ENCODE results near the gene ECD. TPM values are rescaled to one million over a fixed set of nuclear protein-coding genes. Genes with fewer than 3 reads are reported as not detected.

Gene ECD
- total RNA-seq, 5 donors from 2014 or later (not counting 1 experiment from before 2014, with no cell fraction given), result 26.3 to 46.8 (median 31.2) TPM

GRCh38 chr10:73206385-73206784, 38.6 kb upstream of the ECD start:
- no peak for DNase-seq
- peaks cover 0 to 5% (median 5%) of the 10 kb centered on the region in 3 donors for H3K9me3 Mint-ChIP-seq
- no peak overlapping the region for H3K27ac Mint-ChIP-seq
- WGBS (ENCODE audit: insufficient coverage), result 93% methylated on average over 2 of the region's 5 CpGs
- H3K9me3 ChIP-seq, result no peaks in the 10 kb centered on the region
- no peaks in the 10 kb centered on the region for H3K27me3 Mint-ChIP-seq
- H3K4me3 ChIP-seq (ENCODE audit: control insufficient read depth in 1 of 2, extremely low read depth in 1 of 2, low read length in 1 of 2), result no peak overlapping the region
- H3K36me3 Mint-ChIP-seq, result peaks cover 37% of the 10 kb centered on the region
- POLR2A ChIA-PET, result no interaction called here
- no peak overlapping the region for H3K4me3 Mint-ChIP-seq
- CTCF ChIA-PET, result no interaction called here
- no peak overlapping the region for H3K27ac ChIP-seq (ENCODE audit: low read length)
- H3K27me3 ChIP-seq (replicated peaks in 1 of 2; ENCODE audit: control insufficient read depth in 2 of 2, extremely low read depth in 1 of 2, insufficient read depth in 2 of 2, low read length in 1 of 2), result no peaks in the 10 kb centered on the region
- peaks cover 5 to 12% of the 10 kb centered on the region in 2 donors for H3K36me3 ChIP-seq (ENCODE audit: control insufficient read depth in 2 of 2, extremely low read depth in 1 of 2, insufficient read depth in 1 of 2, low read length in 1 of 2)
- no peaks in the 10 kb centered on the region for H3K4me1 Mint-ChIP-seq
- no peaks in the 10 kb centered on the region for H3K4me1 ChIP-seq (ENCODE audit: control insufficient read depth in 1 of 2, extremely low read depth in 1 of 2, insufficient read depth in 2 of 2, low read length in 2 of 2)
- no peak for ATAC-seq (replicated peaks in 1 of 4)

- ATAC-seq (replicated peaks in 1 of 4) (no peak), DNase-seq (no peak)
- Histone ChIP-seq H3K27me3 (replicated peaks in 1 of 2; ENCODE audit: control insufficient read depth in 2 of 2, extremely low read depth in 1 of 2, insufficient read depth in 2 of 2, low read length in 1 of 2) (no peaks in the 10 kb centered on the region), H3K4me1 (ENCODE audit: control insufficient read depth in 1 of 2, extremely low read depth in 1 of 2, insufficient read depth in 2 of 2, low read length in 2 of 2) (no peaks in the 10 kb centered on the region), H3K4me3 (ENCODE audit: control insufficient read depth in 1 of 2, extremely low read depth in 1 of 2, low read length in 1 of 2) (no peak overlapping the region), H3K36me3 (ENCODE audit: control insufficient read depth in 2 of 2, extremely low read depth in 1 of 2, insufficient read depth in 1 of 2, low read length in 1 of 2) (peaks cover 5 to 12% of the 10 kb centered on the region in 2 donors), H3K9me3 (no peaks in the 10 kb centered on the region), H3K27ac (ENCODE audit: low read length) (no peak overlapping the region)
- peaks cover 0 to 5% (median 5%) of the 10 kb centered on the region in 3 donors for H3K9me3 Mint-ChIP-seq
- H3K36me3 Mint-ChIP-seq, result peaks cover 37% of the 10 kb centered on the region
- H3K27me3 Mint-ChIP-seq, result no peaks in the 10 kb centered on the region
- WGBS (ENCODE audit: insufficient coverage), result no CpG with 5 or more reads among the region's 1 CpG
- CTCF ChIA-PET, result no interaction called here
- POLR2A ChIA-PET, result no interaction called here
- no peak overlapping the region for H3K4me3 Mint-ChIP-seq
- no peaks in the 10 kb centered on the region for H3K4me1 Mint-ChIP-seq
- no peak overlapping the region for H3K27ac Mint-ChIP-seq
Observed at GRCh38 chr10:73205890-73206289, 38.1 kb upstream of the ECD start.

GRCh38 chr10:73205081-73205480, 37.3 kb upstream of the ECD start:
- H3K4me1 Mint-ChIP-seq, result no peaks in the 10 kb centered on the region
- WGBS (ENCODE audit: insufficient coverage), result no CpG with 5 or more reads among the region's 3 CpGs
- ChIA-PET POLR2A (no interaction called here), CTCF (no interaction called here)
- no peaks in the 10 kb centered on the region for H3K27me3 Mint-ChIP-seq
- DNase-seq (no peak), ATAC-seq (replicated peaks in 1 of 4) (no peak)
- H3K9me3 Mint-ChIP-seq, result peaks cover 0 to 5% (median 5%) of the 10 kb centered on the region in 3 donors
- H3K36me3 Mint-ChIP-seq, result peaks cover 37% of the 10 kb centered on the region
- Histone ChIP-seq H3K27ac (ENCODE audit: low read length) (no peak overlapping the region), H3K4me1 (ENCODE audit: control insufficient read depth in 1 of 2, extremely low read depth in 1 of 2, insufficient read depth in 2 of 2, low read length in 2 of 2) (no peaks in the 10 kb centered on the region), H3K4me3 (ENCODE audit: control insufficient read depth in 1 of 2, extremely low read depth in 1 of 2, low read length in 1 of 2) (no peak overlapping the region), H3K36me3 (ENCODE audit: control insufficient read depth in 2 of 2, extremely low read depth in 1 of 2, insufficient read depth in 1 of 2, low read length in 1 of 2) (peaks cover under 1 to 6% of the 10 kb centered on the region in 2 donors), H3K9me3 (no peaks in the 10 kb centered on the region), H3K27me3 (replicated peaks in 1 of 2; ENCODE audit: control insufficient read depth in 2 of 2, extremely low read depth in 1 of 2, insufficient read depth in 2 of 2, low read length in 1 of 2) (no peaks in the 10 kb centered on the region)
- no peak overlapping the region for H3K27ac Mint-ChIP-seq
- no peak overlapping the region for H3K4me3 Mint-ChIP-seq

GRCh38 chr10:73190188-73190587, 22.4 kb upstream of the ECD start:
- 80% methylated on average over 1 of the region's 5 CpGs for WGBS (ENCODE audit: insufficient coverage)
- ATAC-seq (replicated peaks in 1 of 4) (no peak), DNase-seq (no peak)
- H3K4me3 ChIP-seq (ENCODE audit: control insufficient read depth in 1 of 2, extremely low read depth in 1 of 2, low read length in 1 of 2), result no peak overlapping the region
- ChIA-PET CTCF (no interaction called here), POLR2A (no interaction called here)
- H3K9me3 ChIP-seq, result no peaks in the 10 kb centered on the region
- no peak overlapping the region for H3K27ac ChIP-seq (ENCODE audit: low read length)
- peaks cover 2 to 8% of the 10 kb centered on the region in 2 donors for H3K36me3 ChIP-seq (ENCODE audit: control insufficient read depth in 2 of 2, extremely low read depth in 1 of 2, insufficient read depth in 1 of 2, low read length in 1 of 2)
- Mint-ChIP-seq H3K4me1 (no peaks in the 10 kb centered on the region), H3K9me3 (no peaks in the 10 kb centered on the region), H3K27ac (no peak overlapping the region), H3K36me3 (peaks cover 11% of the 10 kb centered on the region), H3K4me3 (no peak overlapping the region), H3K27me3 (no peaks in the 10 kb centered on the region)
- no peaks in the 10 kb centered on the region for H3K4me1 ChIP-seq (ENCODE audit: control insufficient read depth in 1 of 2, extremely low read depth in 1 of 2, insufficient read depth in 2 of 2, low read length in 2 of 2)
- H3K27me3 ChIP-seq (replicated peaks in 1 of 2; ENCODE audit: control insufficient read depth in 2 of 2, extremely low read depth in 1 of 2, insufficient read depth in 2 of 2, low read length in 1 of 2), result no peaks in the 10 kb centered on the region

- no peak for ATAC-seq (replicated peaks in 1 of 4)
- no peak overlapping the region for H3K4me3 Mint-ChIP-seq
- H3K27ac Mint-ChIP-seq, result no peak overlapping the region
- no peaks in the 10 kb centered on the region for H3K4me1 Mint-ChIP-seq
- no CpG with 5 or more reads among the region's 1 CpG for WGBS (ENCODE audit: insufficient coverage)
- peaks cover 25% of the 10 kb centered on the region for H3K36me3 Mint-ChIP-seq
- peaks cover 6 to 7% of the 10 kb centered on the region in 2 donors for H3K36me3 ChIP-seq (ENCODE audit: control insufficient read depth in 2 of 2, extremely low read depth in 1 of 2, insufficient read depth in 1 of 2, low read length in 1 of 2)
- H3K4me3 ChIP-seq (ENCODE audit: control insufficient read depth in 1 of 2, extremely low read depth in 1 of 2, low read length in 1 of 2), result no peak overlapping the region
- H3K9me3 ChIP-seq, result no peaks in the 10 kb centered on the region
- no peaks in the 10 kb centered on the region for H3K4me1 ChIP-seq (ENCODE audit: control insufficient read depth in 1 of 2, extremely low read depth in 1 of 2, insufficient read depth in 2 of 2, low read length in 2 of 2)
- H3K27me3 ChIP-seq (replicated peaks in 1 of 2; ENCODE audit: control insufficient read depth in 2 of 2, extremely low read depth in 1 of 2, insufficient read depth in 2 of 2, low read length in 1 of 2), result no peaks in the 10 kb centered on the region
- DNase-seq, result no peak
- peaks cover 0 to 3% (median 0%) of the 10 kb centered on the region in 3 donors for H3K9me3 Mint-ChIP-seq
- no peaks in the 10 kb centered on the region for H3K27me3 Mint-ChIP-seq
- H3K27ac ChIP-seq (ENCODE audit: low read length), result no peak overlapping the region
- ChIA-PET POLR2A (no interaction called here), CTCF (interaction anchor here in 1 of 2 donors (0.6 kb wide), 1 partner anchor 1288 kb away, joined by 3 read pairs; no protein-coding TSS in a partner anchor)
Observed at GRCh38 chr10:73186266-73186665, 18.5 kb upstream of the ECD start.

GRCh38 chr10:73183667-73184281, 16.0 kb upstream of the ECD start:
- ATAC-seq (replicated peaks in 1 of 4) (no peak), DNase-seq (no peak)
- H3K9me3 ChIP-seq, result no peaks in the 10 kb centered on the region
- Mint-ChIP-seq H3K9me3 (peaks cover 0 to 4% (median 0%) of the 10 kb centered on the region in 3 donors), H3K36me3 (peaks cover 30% of the 10 kb centered on the region), H3K27ac (no peak overlapping the region), H3K4me3 (no peak overlapping the region), H3K27me3 (no peaks in the 10 kb centered on the region), H3K4me1 (no peaks in the 10 kb centered on the region)
- no peaks in the 10 kb centered on the region for H3K4me1 ChIP-seq (ENCODE audit: control insufficient read depth in 1 of 2, extremely low read depth in 1 of 2, insufficient read depth in 2 of 2, low read length in 2 of 2)
- WGBS (ENCODE audit: insufficient coverage), result 93% methylated on average over 2 of the region's 3 CpGs
- POLR2A ChIA-PET, result interaction anchor here in 1 of 2 donors (0.6 kb wide), 1 partner anchor 109 kb away, joined by 3 read pairs; no protein-coding TSS in a partner anchor
- no peak overlapping the region for H3K4me3 ChIP-seq (ENCODE audit: control insufficient read depth in 1 of 2, extremely low read depth in 1 of 2, low read length in 1 of 2)
- peaks cover 7 to 11% of the 10 kb centered on the region in 2 donors for H3K36me3 ChIP-seq (ENCODE audit: control insufficient read depth in 2 of 2, extremely low read depth in 1 of 2, insufficient read depth in 1 of 2, low read length in 1 of 2)
- H3K27ac ChIP-seq (ENCODE audit: low read length), result no peak overlapping the region
- CTCF ChIA-PET, result interaction anchor here in 1 of 2 donors (0.8 kb wide), 1 partner anchor 973 kb away, joined by 4 read pairs; no protein-coding TSS in a partner anchor
- no peaks in the 10 kb centered on the region for H3K27me3 ChIP-seq (replicated peaks in 1 of 2; ENCODE audit: control insufficient read depth in 2 of 2, extremely low read depth in 1 of 2, insufficient read depth in 2 of 2, low read length in 1 of 2)
